RWPE2 (cell line): Measurements from ENCODE around the gene KLHL28.

Experiments
- ATAC-seq: fragments of 200-7000 bp; cut with Tn5 transposase; 3 replicates; pipeline ENCODE4 v1.9.1; 2021; ENCODE audit warnings: low read depth
- DNase-seq: peaks from one replicate; pipeline ENCODE4 v3.0.0-alpha.2; 2020; ENCODE audit warnings: low spot score
- H3K27ac ChIP-seq: fragments of 450-650 bp; 2 replicates; pipeline ENCODE4 v1.5.1; 2017; ENCODE audit warnings: mild to moderate bottlenecking; ENCODE audit not compliant: poor library complexity, severe bottlenecking
- H3K27me3 ChIP-seq: fragments of 250-450 bp; sonication (Bioruptor Pico); 2 replicates; pipeline ENCODE4 v1.5.1; 2021; ENCODE audit warnings: mild to moderate bottlenecking, moderate library complexity; ENCODE audit not compliant: insufficient read depth, poor library complexity, severe bottlenecking
- H3K36me3 ChIP-seq: fragments of 250-450 bp; sonication (Bioruptor Pico); 2 replicates; pipeline ENCODE4 v1.5.1; 2020; ENCODE audit warnings: low read depth, mild to moderate bottlenecking, moderate library complexity
- H3K4me1 ChIP-seq: fragments of 250-450 bp; sonication (Bioruptor Pico); 2 replicates; pipeline ENCODE4 v1.5.1; 2021; ENCODE audit warnings: mild to moderate bottlenecking, moderate library complexity; ENCODE audit not compliant: insufficient read depth, poor library complexity, severe bottlenecking
- H3K4me3 ChIP-seq: fragments of 250-450 bp; sonication (Bioruptor Pico); 2 replicates; pipeline ENCODE4 v1.5.1; 2021; ENCODE audit warnings: mild to moderate bottlenecking, moderate library complexity; ENCODE audit not compliant: severe bottlenecking
- H3K9me3 ChIP-seq: fragments of 250-450 bp; sonication (Bioruptor Pico); 2 replicates; pipeline ENCODE4 v1.5.1; 2021; ENCODE audit warnings: mild to moderate bottlenecking, moderate library complexity; ENCODE audit not compliant: severe bottlenecking
- TF ChIP-seq, protein P1 (sequence below): fragments of 450-650 bp; IDR thresholded peaks from one replicate; pipeline ENCODE4 v1.5.1; 2017; ENCODE audit warnings: mild to moderate bottlenecking, moderate library complexity; ENCODE audit not compliant: poor library complexity, severe bottlenecking

The KLHL28 gene

DNA sequence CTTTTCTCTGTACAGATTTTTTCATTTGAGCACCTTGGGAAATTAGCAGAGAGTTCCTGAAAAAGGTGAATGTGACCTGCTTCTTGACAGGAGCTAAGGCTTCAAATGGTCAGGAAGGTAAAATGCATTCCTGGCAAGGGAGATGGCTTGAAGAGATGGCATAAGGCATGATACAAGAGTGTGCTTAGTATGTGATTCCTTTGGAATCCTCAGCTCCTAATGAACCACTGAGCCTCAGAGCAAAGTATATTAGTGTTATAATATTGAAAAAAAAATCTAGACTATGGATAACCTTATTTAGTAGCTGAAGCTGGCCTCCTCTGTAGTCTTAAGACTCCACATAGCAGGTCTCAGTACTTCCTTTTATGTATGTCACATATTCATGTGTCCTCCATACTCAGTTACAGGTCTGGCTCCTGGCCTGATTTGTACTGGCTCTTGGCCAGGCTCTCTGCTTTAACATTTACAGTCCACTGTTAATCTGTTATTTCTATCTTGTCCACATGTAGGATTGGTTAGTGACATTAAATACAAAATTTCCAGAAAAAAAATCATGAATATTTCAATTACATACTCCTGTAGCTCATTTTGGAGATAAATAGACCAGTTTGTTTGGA lies 18.1 kb upstream of the KLHL28 start:
- H3K27me3 ChIP-seq, result no peaks in the 10 kb centered on the region
- H3K36me3 ChIP-seq, result no peaks in the 10 kb centered on the region
- no peak overlapping the region for H3K4me3 ChIP-seq
- ATAC-seq (no peak), DNase-seq (no peak)
- H3K27ac ChIP-seq, result no peak overlapping the region
- no peaks in the 10 kb centered on the region for H3K4me1 ChIP-seq
- TF ChIP-seq, protein P1, sequence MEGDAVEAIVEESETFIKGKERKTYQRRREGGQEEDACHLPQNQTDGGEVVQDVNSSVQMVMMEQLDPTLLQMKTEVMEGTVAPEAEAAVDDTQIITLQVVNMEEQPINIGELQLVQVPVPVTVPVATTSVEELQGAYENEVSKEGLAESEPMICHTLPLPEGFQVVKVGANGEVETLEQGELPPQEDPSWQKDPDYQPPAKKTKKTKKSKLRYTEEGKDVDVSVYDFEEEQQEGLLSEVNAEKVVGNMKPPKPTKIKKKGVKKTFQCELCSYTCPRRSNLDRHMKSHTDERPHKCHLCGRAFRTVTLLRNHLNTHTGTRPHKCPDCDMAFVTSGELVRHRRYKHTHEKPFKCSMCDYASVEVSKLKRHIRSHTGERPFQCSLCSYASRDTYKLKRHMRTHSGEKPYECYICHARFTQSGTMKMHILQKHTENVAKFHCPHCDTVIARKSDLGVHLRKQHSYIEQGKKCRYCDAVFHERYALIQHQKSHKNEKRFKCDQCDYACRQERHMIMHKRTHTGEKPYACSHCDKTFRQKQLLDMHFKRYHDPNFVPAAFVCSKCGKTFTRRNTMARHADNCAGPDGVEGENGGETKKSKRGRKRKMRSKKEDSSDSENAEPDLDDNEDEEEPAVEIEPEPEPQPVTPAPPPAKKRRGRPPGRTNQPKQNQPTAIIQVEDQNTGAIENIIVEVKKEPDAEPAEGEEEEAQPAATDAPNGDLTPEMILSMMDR, result no peak
- no peaks in the 10 kb centered on the region for H3K9me3 ChIP-seq

DNA sequence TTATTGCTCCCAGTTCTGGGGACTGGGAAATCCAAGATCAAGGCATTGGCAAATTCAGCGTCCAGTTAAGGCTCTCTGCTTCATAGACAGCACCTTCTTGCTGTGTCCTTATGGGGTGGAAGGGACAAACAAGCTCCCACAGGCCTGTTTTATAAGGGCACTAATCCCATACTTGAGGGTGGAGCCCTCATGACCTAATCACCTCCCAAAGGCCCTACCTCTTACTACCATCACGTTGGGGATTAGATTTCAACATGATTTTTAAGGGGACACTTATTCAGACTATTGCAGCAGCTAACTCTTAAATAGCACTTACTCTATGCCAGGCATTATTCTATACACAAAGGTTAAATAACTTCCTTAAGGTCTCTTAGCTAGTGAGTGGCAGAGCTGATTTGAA lies 17.5 kb upstream of the KLHL28 start:
- Histone ChIP-seq H3K36me3 (no peaks in the 10 kb centered on the region), H3K9me3 (no peaks in the 10 kb centered on the region), H3K27me3 (no peaks in the 10 kb centered on the region), H3K27ac (no peak overlapping the region), H3K4me3 (no peak overlapping the region), H3K4me1 (no peaks in the 10 kb centered on the region)
- TF ChIP-seq, protein P1, result no peak
- DNase-seq, result no peak
- no peak for ATAC-seq

DNA sequence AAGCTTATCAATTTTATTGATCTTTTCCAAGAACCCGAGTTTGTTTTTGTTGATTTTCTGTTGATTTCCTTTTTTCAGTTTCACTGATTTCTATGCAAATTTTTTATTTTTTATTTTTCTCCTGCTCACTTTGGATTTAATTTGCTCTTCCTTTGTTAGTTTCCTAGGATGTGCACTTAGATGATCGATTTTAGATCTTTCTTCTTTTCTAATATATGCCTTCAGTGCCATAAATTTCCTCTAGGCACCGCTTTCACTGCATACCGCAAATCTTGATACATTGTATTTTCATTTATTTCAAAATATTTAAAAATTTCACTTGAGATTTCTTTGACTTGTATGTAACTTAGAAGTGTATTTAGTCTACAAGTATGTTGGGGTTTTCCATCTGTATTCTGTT lies 9.7 kb upstream of the KLHL28 start:
- H3K9me3 ChIP-seq, result no peaks in the 10 kb centered on the region
- H3K4me1 ChIP-seq, result peaks cover 5% of the 10 kb centered on the region
- DNase-seq (no peak), ATAC-seq (no peak)
- no peak overlapping the region for H3K27ac ChIP-seq
- H3K36me3 ChIP-seq, result peaks cover 34% of the 10 kb centered on the region
- H3K4me3 ChIP-seq, result no peak overlapping the region
- TF ChIP-seq, protein P1, result no peak
- H3K27me3 ChIP-seq, result no peaks in the 10 kb centered on the region

DNA sequence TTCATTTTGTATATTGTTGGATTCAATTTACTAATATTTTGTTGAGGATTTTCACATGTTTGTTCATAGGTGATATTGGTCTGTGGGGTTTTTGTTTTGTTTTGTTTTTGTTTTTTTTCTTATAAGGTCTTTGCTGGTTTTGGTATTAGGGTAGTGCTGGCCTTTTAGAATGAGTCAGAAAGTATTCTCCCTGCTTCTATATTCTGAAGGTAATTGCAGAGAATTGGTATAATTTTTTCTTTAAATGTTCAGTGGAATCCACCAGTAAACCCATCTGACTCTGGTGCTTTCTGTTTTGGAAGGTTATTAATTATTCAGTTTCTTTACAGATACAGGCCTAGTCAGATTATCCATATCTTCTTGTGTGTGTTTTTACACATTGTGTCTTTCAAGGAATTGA lies 9.2 kb upstream of the KLHL28 start:
- ATAC-seq (no peak), DNase-seq (no peak)
- Histone ChIP-seq H3K4me1 (peaks cover 5% of the 10 kb centered on the region), H3K27ac (no peak overlapping the region), H3K36me3 (peaks cover 34% of the 10 kb centered on the region), H3K27me3 (no peaks in the 10 kb centered on the region), H3K9me3 (no peaks in the 10 kb centered on the region), H3K4me3 (no peak overlapping the region)
- TF ChIP-seq, protein P1, result no peak

DNA sequence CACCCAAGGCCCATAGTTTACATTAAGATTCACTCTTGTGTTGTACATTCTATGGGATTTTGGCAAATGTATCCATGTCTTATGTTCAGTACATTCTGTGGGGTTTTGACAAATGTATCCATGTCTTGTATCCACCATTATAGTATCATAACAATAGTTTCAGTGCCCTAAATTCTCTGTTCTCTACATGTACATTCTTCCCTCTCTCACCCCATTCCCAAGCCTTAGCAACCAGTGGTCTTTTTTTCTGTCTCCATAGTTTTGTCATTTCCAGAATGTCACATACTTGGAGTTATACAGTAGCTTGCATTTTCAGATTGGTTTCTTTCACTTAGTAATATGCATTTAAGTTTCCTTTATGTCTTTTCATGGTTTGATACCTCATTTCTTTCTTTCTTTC lies 7.0 kb upstream of the KLHL28 start:
- peaks cover 34% of the 10 kb centered on the region for H3K36me3 ChIP-seq
- H3K27me3 ChIP-seq, result no peaks in the 10 kb centered on the region
- ATAC-seq, result no peak
- TF ChIP-seq, protein P1, result no peak
- H3K27ac ChIP-seq, result no peak overlapping the region
- DNase-seq, result no peak
- H3K4me3 ChIP-seq, result no peak overlapping the region
- H3K4me1 ChIP-seq, result peaks cover 5% of the 10 kb centered on the region
- H3K9me3 ChIP-seq, result no peaks in the 10 kb centered on the region
